ENCODE results near the gene ARF3. TPM values are rescaled to one million over a fixed set of nuclear protein-coding genes. Genes with fewer than 3 reads are reported as not detected.

ARF3 gene
- total and polyA plus RNA-seq, 4 donors, result 14.1 to 29.5 (median 19.4) TPM

DNA sequence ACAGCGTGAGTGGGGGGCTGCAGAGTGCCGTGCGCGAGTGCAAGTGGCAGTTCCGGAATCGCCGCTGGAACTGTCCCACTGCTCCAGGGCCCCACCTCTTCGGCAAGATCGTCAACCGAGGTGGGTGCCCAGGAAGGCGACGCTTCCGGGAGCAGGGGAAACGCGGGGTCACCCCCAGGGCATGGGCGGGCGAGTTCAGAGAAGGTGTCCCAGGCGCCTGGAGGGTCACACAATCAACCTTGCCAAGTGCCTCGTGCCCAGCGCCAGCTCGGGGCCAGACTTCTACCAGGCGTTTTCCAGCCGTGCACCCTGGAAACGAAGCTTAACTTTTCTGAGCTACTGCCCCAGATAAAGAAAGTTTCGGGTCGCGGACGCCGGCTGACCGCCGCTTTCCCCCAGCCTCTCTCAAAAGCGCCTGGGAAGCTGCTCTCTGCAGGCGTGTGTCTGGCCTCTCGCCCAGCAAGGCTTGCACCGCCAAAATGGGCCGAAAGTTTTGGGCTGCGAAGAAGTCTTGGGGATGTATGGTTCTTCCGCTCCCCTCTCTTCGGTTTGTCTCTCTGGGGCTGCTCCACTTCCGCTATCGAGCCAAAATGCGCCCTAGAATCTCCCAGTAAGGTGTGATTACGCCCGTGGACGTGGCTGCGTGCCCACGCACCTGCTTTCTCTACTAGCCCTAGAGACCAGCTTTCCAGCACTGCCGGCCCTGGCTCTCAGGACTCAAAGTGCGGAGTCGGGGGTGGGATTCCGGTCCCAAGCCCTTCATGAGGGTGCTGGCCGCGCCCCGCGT is 22.5 kb upstream of the ARF3 start (continued):
- TF ChIP-seq, protein P1, sequence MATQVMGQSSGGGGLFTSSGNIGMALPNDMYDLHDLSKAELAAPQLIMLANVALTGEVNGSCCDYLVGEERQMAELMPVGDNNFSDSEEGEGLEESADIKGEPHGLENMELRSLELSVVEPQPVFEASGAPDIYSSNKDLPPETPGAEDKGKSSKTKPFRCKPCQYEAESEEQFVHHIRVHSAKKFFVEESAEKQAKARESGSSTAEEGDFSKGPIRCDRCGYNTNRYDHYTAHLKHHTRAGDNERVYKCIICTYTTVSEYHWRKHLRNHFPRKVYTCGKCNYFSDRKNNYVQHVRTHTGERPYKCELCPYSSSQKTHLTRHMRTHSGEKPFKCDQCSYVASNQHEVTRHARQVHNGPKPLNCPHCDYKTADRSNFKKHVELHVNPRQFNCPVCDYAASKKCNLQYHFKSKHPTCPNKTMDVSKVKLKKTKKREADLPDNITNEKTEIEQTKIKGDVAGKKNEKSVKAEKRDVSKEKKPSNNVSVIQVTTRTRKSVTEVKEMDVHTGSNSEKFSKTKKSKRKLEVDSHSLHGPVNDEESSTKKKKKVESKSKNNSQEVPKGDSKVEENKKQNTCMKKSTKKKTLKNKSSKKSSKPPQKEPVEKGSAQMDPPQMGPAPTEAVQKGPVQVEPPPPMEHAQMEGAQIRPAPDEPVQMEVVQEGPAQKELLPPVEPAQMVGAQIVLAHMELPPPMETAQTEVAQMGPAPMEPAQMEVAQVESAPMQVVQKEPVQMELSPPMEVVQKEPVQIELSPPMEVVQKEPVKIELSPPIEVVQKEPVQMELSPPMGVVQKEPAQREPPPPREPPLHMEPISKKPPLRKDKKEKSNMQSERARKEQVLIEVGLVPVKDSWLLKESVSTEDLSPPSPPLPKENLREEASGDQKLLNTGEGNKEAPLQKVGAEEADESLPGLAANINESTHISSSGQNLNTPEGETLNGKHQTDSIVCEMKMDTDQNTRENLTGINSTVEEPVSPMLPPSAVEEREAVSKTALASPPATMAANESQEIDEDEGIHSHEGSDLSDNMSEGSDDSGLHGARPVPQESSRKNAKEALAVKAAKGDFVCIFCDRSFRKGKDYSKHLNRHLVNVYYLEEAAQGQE (IDR thresholded peaks at IDR 0.05), result no peak
- TF ChIP-seq, protein P2, sequence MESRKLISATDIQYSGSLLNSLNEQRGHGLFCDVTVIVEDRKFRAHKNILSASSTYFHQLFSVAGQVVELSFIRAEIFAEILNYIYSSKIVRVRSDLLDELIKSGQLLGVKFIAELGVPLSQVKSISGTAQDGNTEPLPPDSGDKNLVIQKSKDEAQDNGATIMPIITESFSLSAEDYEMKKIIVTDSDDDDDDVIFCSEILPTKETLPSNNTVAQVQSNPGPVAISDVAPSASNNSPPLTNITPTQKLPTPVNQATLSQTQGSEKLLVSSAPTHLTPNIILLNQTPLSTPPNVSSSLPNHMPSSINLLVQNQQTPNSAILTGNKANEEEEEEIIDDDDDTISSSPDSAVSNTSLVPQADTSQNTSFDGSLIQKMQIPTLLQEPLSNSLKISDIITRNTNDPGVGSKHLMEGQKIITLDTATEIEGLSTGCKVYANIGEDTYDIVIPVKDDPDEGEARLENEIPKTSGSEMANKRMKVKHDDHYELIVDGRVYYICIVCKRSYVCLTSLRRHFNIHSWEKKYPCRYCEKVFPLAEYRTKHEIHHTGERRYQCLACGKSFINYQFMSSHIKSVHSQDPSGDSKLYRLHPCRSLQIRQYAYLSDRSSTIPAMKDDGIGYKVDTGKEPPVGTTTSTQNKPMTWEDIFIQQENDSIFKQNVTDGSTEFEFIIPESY (IDR thresholded peaks at IDR 0.05), result no peak
- no peak for TF ChIP-seq YY1 (IDR thresholded peaks at IDR 0.05)

DNA sequence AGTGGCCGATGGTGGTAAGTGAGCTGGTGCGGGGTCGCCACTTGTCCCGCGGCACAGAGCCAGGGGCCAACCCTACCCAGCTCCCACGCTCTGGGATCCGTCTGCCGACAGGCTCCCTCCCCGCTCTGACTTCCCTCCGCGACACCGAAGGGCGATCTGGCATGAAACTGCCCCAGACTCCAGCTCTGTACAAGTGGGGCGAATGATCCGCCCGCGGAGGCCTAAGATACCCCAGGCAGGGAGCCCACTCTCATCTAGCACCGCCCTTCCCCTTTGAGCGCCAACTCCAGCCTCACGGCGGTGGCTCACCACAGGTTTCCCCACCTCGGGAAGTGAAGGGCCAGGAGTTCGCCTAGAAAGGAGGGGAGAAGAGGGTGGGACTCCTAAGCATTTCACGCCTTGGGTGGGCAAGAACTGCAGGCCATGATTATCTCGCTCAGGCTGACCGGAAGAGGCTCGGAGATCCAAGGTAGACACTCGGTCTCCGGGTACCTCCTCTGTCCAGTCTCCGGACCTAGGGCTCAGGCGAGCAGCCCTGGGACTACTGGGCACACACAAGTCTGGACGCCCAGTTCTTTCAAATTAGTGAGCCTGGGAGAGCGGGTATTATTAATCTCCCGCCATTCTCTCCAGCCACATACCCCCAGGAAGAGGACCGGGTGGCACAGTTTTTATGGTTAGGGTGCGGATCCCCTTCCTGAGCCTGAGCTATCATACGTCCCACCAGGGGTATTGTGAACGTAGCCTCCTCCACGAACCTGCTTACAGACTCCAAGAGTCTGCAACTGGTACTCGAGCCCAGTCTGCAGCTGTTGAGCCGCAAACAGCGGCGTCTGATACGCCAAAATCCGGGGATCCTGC is 21.7 kb upstream of the ARF3 start:
- Histone ChIP-seq H3K4me1 (ENCODE audit: control insufficient read depth in 4 of 4, insufficient read depth in 4 of 4, low read length in 3 of 4) (peaks cover 27 to 34% (median 30%) of the 10 kb centered on the region in 4 donors), H3K9me3 (ENCODE audit: control insufficient read depth in 4 of 4, low read length in 3 of 4) (no peaks in the 10 kb centered on the region), H3K4me3 (ENCODE audit: low read depth in 1 of 3, low read length in 3 of 3) (peak overlapping the region in 2 of 3 donors; percentile 15 to 38), H3K36me3 (ENCODE audit: control insufficient read depth in 4 of 4, insufficient read depth in 3 of 4, low read depth in 1 of 4, low read length in 3 of 4) (no peaks in the 10 kb centered on the region), H3K9ac (ENCODE audit: low read depth in 1 of 2, low read length in 2 of 2) (no peak overlapping the region), H3K27ac (ENCODE audit: low read depth in 1 of 2, low read length in 2 of 2) (no peak overlapping the region), H3K27me3 (ENCODE audit: control insufficient read depth in 4 of 4, insufficient read depth in 4 of 4, low read length in 3 of 4) (peaks cover 6 to 17% (median 13%) of the 10 kb centered on the region in 4 donors)
- TF ChIP-seq HNF4G (IDR thresholded peaks at IDR 0.05), result no peak
- TF ChIP-seq TAF1 (conservative IDR thresholded peaks at IDR 0.05), result no peak
- TF ChIP-seq HNF4A (conservative IDR thresholded peaks at IDR 0.05), result no peak
- no peak for TF ChIP-seq GABPA (IDR thresholded peaks at IDR 0.05 in 1 of 2, conservative IDR thresholded peaks at IDR 0.05 in 1 of 2)
- TF ChIP-seq FOXA2 (IDR thresholded peaks at IDR 0.05), result no peak
- TF ChIP-seq EGR1 (IDR thresholded peaks at IDR 0.05; ENCODE audit: low read depth in 2 of 2), result no peak
- TF ChIP-seq, protein P3, sequence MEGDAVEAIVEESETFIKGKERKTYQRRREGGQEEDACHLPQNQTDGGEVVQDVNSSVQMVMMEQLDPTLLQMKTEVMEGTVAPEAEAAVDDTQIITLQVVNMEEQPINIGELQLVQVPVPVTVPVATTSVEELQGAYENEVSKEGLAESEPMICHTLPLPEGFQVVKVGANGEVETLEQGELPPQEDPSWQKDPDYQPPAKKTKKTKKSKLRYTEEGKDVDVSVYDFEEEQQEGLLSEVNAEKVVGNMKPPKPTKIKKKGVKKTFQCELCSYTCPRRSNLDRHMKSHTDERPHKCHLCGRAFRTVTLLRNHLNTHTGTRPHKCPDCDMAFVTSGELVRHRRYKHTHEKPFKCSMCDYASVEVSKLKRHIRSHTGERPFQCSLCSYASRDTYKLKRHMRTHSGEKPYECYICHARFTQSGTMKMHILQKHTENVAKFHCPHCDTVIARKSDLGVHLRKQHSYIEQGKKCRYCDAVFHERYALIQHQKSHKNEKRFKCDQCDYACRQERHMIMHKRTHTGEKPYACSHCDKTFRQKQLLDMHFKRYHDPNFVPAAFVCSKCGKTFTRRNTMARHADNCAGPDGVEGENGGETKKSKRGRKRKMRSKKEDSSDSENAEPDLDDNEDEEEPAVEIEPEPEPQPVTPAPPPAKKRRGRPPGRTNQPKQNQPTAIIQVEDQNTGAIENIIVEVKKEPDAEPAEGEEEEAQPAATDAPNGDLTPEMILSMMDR (IDR thresholded peaks at IDR 0.05; ENCODE audit: low read depth, low read length, missing input control), result no peak
- TF ChIP-seq JUND (IDR thresholded peaks at IDR 0.05), result no peak
- no peak for TF ChIP-seq NR2F2 (IDR thresholded peaks at IDR 0.05)
- no peak for TF ChIP-seq RXRA (IDR thresholded peaks at IDR 0.05)
- no peak for TF ChIP-seq RAD21 (IDR thresholded peaks at IDR 0.05)
- TF ChIP-seq YY1 (IDR thresholded peaks at IDR 0.05), result no peak
- TF ChIP-seq, protein P4, sequence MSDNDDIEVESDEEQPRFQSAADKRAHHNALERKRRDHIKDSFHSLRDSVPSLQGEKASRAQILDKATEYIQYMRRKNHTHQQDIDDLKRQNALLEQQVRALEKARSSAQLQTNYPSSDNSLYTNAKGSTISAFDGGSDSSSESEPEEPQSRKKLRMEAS (IDR thresholded peaks at IDR 0.05), result no peak
- TF ChIP-seq SP1 (IDR thresholded peaks at IDR 0.05), result no peak
- TF ChIP-seq, protein P2 (IDR thresholded peaks at IDR 0.05), result no peak
- no peak for TF ChIP-seq FOXA1 (IDR thresholded peaks at IDR 0.05)
- TF ChIP-seq, protein P1 (IDR thresholded peaks at IDR 0.05), result no peak
- TF ChIP-seq, protein P5, sequence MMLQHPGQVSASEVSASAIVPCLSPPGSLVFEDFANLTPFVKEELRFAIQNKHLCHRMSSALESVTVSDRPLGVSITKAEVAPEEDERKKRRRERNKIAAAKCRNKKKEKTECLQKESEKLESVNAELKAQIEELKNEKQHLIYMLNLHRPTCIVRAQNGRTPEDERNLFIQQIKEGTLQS (IDR thresholded peaks at IDR 0.05), result no peak
- DNase-seq (ENCODE audit: low spot score), result no peak
- WGBS, result 3% methylated on average over 45 of the region's 45 CpGs
